ENCODE results near the gene SIGMAR1. TPM values are rescaled to one million over a fixed set of nuclear protein-coding genes. Genes with fewer than 3 reads are reported as not detected.
A peak's percentile ranks its signal among the peaks of the same experiment; 100 is the strongest.

SIGMAR1 gene
- total RNA-seq, 4 donors from 2014 or later, result 63.5 to 138 (median 111) TPM

DNA sequence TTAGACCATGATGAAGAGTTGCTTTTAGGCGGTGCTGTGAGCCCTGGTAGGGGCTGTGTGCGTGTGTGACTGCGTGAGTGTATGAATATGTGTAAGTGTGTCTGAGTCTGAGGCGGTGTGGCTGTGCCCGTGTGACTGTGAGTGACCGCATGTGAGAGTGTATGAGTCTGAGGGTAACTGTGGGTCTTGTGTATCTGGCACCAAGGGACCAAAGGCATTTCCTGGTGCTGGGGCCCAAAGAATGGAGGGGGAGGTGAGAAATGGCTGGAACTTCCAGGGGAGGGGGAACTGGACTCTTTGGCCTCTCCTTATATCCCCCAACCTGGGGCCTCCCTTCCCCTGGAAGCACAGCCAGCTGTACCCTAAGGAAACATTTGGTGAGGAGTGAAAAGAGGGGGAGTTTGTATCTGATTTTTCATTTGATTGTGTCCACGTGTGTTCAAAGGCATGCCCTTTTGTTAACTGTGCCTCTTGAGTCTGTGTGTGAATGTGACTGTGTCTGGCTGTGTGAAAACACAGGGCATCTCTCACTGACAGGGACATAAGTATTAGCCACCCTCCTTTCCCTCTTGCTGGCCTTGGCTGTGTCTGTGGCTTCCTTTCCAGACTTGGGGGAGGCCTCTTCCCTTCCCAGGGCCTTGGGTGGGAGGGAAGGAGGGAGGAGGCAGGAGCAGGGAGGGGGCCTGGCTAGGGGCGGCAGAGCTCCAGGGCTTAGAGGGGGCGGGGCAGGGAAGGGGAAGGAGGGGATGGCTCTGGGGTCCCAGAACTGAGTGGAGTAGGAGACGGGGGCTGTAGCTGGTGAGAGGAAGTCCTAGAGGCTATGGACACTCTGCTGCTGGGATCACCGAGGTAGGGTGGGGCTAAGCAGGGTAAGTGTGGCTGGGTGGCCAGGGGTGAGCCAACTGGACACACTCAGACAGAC, 15.8 kb upstream of the SIGMAR1 start:
- peak overlapping the region in 2 of 4 donors; percentile 84 to 91 for H3K27ac ChIP-seq
- no peak overlapping the region for H3K4me3 ChIP-seq
- TF ChIP-seq POLR2A (IDR thresholded peaks at IDR 0.05), result no peak
- TF ChIP-seq, protein P1, sequence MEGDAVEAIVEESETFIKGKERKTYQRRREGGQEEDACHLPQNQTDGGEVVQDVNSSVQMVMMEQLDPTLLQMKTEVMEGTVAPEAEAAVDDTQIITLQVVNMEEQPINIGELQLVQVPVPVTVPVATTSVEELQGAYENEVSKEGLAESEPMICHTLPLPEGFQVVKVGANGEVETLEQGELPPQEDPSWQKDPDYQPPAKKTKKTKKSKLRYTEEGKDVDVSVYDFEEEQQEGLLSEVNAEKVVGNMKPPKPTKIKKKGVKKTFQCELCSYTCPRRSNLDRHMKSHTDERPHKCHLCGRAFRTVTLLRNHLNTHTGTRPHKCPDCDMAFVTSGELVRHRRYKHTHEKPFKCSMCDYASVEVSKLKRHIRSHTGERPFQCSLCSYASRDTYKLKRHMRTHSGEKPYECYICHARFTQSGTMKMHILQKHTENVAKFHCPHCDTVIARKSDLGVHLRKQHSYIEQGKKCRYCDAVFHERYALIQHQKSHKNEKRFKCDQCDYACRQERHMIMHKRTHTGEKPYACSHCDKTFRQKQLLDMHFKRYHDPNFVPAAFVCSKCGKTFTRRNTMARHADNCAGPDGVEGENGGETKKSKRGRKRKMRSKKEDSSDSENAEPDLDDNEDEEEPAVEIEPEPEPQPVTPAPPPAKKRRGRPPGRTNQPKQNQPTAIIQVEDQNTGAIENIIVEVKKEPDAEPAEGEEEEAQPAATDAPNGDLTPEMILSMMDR (IDR thresholded peaks at IDR 0.05), result no peak
- peaks cover 0 to 21% (median 0%) of the 10 kb centered on the region in 3 donors for H3K36me3 ChIP-seq
- no peaks in the 10 kb centered on the region for H3K27me3 ChIP-seq
- DNase-seq, result no peak
- peaks cover 0 to 42% (median 6%) of the 10 kb centered on the region in 4 donors for H3K4me1 ChIP-seq
- no peaks in the 10 kb centered on the region for H3K9me3 ChIP-seq

DNA sequence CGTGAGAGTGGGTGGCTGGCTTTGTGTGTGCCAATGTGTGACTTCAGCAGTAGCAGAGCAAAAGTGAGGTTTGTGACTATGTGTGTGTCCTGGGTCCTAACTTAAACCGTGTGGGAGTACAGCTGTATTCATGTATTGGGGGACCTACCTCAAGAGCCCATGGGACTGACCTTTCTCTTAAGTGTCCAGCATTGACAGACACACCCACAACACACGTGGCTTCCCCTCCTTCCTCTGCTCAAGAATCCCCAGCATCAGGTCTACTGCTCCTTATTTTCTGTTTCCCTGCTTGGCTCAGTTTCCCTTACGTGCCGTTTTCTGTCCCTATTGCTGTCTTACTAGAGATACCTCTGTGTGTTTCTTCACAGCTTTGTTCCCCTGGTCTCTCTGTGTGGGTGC, 15.0 kb upstream of the SIGMAR1 start:
- Histone ChIP-seq H3K4me3 (peak overlapping the region in 2 of 4 donors; percentile 37 to 42), H3K9me3 (no peaks in the 10 kb centered on the region), H3K36me3 (peaks cover 0 to 25% (median 0%) of the 10 kb centered on the region in 3 donors), H3K4me1 (peaks cover 4 to 51% (median 11%) of the 10 kb centered on the region in 4 donors), H3K27ac (peak overlapping the region; percentile 47 to 91 (median 81)), H3K27me3 (no peaks in the 10 kb centered on the region)
- DNase-seq, result no peak
- TF ChIP-seq, protein P1 (IDR thresholded peaks at IDR 0.05), result no peak

DNA sequence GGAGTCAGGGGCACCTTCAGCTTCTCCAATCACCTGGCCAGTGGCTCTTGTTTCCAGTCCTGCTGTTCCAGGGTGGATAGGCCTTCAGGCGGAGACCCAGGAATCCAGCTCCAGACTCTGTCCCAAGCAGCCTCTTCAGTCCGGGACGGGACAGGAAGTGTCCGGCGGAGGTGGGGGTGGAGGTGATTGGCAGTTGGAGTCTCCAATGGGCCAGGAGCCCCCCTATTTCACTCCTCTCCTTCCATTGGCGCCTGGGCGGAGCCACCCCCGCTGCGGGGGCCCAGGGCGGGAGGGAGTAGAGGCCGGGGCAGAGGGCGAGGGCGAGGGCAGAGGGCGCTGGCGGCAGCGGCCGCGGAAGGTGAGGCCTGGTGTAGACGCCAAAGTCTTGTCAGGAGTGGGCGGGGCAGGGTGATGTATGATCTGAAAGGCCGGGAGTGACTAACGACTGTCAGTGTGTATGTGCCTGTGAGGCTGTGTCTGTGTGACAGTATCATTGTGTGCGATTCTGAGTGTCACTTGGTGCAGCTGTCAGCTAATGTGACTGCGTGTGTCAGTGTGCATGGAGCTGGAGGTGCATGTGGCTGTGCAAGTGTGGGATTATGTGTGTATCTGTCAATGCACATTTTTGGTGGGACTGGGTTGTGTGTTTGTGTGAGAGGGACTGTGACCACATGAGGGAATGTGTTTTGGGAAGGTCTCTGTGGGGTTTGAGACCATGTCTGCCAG, 14.5 kb upstream of the SIGMAR1 start, which contains the start of gene IL11RA:
Gene IL11RA (plus strand): TSS at position 310 of the 726 bp plus-strand sequence. CDS start 3,033 bp downstream, outside the sequence.
- Histone ChIP-seq H3K36me3 (peaks cover 0 to 25% (median 0%) of the 10 kb centered on the region in 3 donors), H3K9me3 (no peaks in the 10 kb centered on the region), H3K4me3 (peak within 1 kb of the TSS in 3 of 4 donors; percentile 8 to 42 (median 37)), H3K27ac (peak within 1 kb of the TSS; percentile 47 to 91 (median 81)), H3K4me1 (peaks cover 4 to 56% (median 16%) of the 10 kb centered on the region in 4 donors), H3K27me3 (no peaks in the 10 kb centered on the region)
- TF ChIP-seq, protein P1 (IDR thresholded peaks at IDR 0.05), result no peak
- TF ChIP-seq POLR2A (IDR thresholded peaks at IDR 0.05), result peak; percentile 50 to 61
- DNase-seq, result peak; percentile 41 to 95 (median 93)

DNA sequence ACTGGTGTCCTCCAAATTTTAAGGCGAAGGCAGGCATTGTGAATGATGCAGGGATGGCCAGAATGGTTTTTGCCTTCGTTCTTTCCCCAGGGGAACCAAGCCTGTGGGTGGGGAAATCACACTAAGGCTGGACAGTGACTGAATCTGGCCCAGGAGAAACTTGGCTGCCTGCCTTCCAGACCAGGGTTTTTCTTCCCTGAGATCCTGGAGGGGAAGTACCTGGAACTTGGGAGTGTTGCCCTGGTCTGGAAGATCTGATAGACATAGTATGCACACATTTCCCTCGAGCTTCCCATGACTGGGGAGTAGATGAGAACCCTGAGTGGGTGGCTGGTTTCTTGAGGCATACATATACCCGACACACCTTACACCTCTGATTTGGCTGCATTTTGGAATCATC, 13.7 kb upstream of the SIGMAR1 start:
- Histone ChIP-seq H3K9me3 (no peaks in the 10 kb centered on the region), H3K4me1 (peaks cover 4 to 56% (median 16%) of the 10 kb centered on the region in 4 donors), H3K27ac (peak overlapping the region; percentile 47 to 91 (median 81)), H3K27me3 (no peaks in the 10 kb centered on the region), H3K36me3 (peaks cover 0 to 25% (median 0%) of the 10 kb centered on the region in 3 donors), H3K4me3 (peak overlapping the region in 2 of 4 donors; percentile 37 to 42)
- no peak for TF ChIP-seq POLR2A (IDR thresholded peaks at IDR 0.05)
- TF ChIP-seq, protein P1 (IDR thresholded peaks at IDR 0.05), result no peak
- DNase-seq, result no peak

DNA sequence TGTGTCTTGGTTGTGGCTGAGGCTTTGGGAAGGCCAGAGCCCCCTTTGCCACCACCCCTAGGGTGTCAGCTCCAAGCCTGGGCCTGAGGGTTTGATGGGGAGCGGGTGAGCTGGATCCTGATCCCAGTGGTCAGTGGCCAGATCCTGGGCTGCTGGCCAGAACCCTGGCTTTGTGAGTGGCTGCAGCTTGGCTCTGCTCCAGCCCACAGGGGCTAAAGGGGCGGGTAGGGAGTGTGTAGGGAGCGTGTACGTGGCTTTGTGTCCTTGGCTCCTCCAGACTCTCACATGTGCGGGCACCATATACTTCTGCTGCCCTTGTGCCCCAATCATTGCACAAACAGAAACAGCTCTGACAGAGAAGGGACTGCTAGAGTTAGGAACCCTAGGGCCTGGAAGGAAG, 13.2 kb upstream of the SIGMAR1 start:
- DNase-seq, result no peak
- Histone ChIP-seq H3K4me3 (no peak overlapping the region), H3K27me3 (no peaks in the 10 kb centered on the region), H3K36me3 (peaks cover 0 to 25% (median 0%) of the 10 kb centered on the region in 3 donors), H3K4me1 (peaks cover 4 to 62% (median 18%) of the 10 kb centered on the region in 4 donors), H3K27ac (peak overlapping the region in 2 of 4 donors; percentile 84 to 91), H3K9me3 (no peaks in the 10 kb centered on the region)
- TF ChIP-seq, protein P1 (IDR thresholded peaks at IDR 0.05), result no peak
- TF ChIP-seq POLR2A (IDR thresholded peaks at IDR 0.05), result no peak
